SK-N-SH (cell line): ENCODE results near the gene NOTCH4. TPM values are rescaled to one million over a fixed set of nuclear protein-coding genes. Genes with fewer than 3 reads are reported as not detected.

Source experiments
- CTCF ChIA-PET: fragments of 300-600, 350-600 bp; formaldehyde crosslinking; extraction: SDS; loops from one replicate; lab custom pipeline; 2021; lab: Yijun Ruan, JAX
- POLR2A ChIA-PET: fragments of 350-600 bp; sonication (Branson Sonifier 250); formaldehyde crosslinking; extraction: SDS; loops from one replicate; lab custom pipeline; 2020; ENCODE audit warnings: antibody characterized with exemption, inconsistent platforms; lab: Yijun Ruan, JAX
- DNase-seq: peaks from one replicate; pipeline ENCODE4 v3.0.0; 2012
- H2AFZ ChIP-seq: fragments of 200-600 bp; sonication (generic); 2 replicates; pipeline ENCODE4 v1.8.1; 2016; ENCODE audit warnings: antibody characterized with exemption, mild to moderate bottlenecking, low read depth
- H3F3A ChIP-seq: fragments of 200-600 bp; sonication (generic); replicated peaks from 2 replicates; pipeline ENCODE3; 2016; ENCODE audit warnings: antibody characterized with exemption, mild to moderate bottlenecking; ENCODE audit not compliant: insufficient read depth
- H3K27ac ChIP-seq, 2 experiments: fragments of 200-500 bp in 1 of 2; fragments of 200-600 bp in 1 of 2; sonication (Bioruptor generic) in 1 of 2; sonication (generic), shearing (Covaris generic) in 1 of 2; 2 replicates each; pipeline versions ENCODE4 v1.5.1 to v1.6.1; 2014 to 2016; ENCODE audit warnings: low read depth in 2 of 2, inconsistent platforms in 1 of 2, low read length in 1 of 2, mild to moderate bottlenecking in 1 of 2, mixed read lengths in 1 of 2
- H3K27me3 ChIP-seq: fragments of 200-600 bp; sonication (generic), shearing (Covaris generic); 2 replicates; pipeline ENCODE4 v1.6.1; 2016; ENCODE audit warnings: mixed run types; ENCODE audit not compliant: insufficient read depth
- H3K36me3 ChIP-seq, 2 experiments: fragments of 200-500 bp in 1 of 2; fragments of 200-600 bp in 1 of 2; sonication (Bioruptor generic) in 1 of 2; sonication (generic) in 1 of 2; replicated peaks in 1 of 2; 2 replicates each; pipeline versions ENCODE3 to v1.5.1; 2014 to 2016; ENCODE audit warnings: low read length in 1 of 2, mild to moderate bottlenecking in 1 of 2; ENCODE audit not compliant: insufficient read depth in 2 of 2, control insufficient read depth in 1 of 2
- H3K4me1 ChIP-seq, 2 experiments: fragments of 200-500 bp in 1 of 2; fragments of 200-600 bp in 1 of 2; sonication (Bioruptor generic) in 1 of 2; sonication (generic), shearing (Covaris generic) in 1 of 2; 2 replicates each; pipeline versions ENCODE4 v1.5.1 to v1.6.1; 2014 to 2016; ENCODE audit warnings: low read depth in 1 of 2, low read length in 1 of 2, mixed run types in 1 of 2; ENCODE audit not compliant: insufficient read depth in 2 of 2, control insufficient read depth in 1 of 2
- H3K4me2 ChIP-seq: fragments of 200-600 bp; sonication (generic), shearing (Covaris generic); 2 replicates; pipeline ENCODE4 v1.6.1; 2017; ENCODE audit warnings: mixed run types
- H3K4me3 ChIP-seq, 2 experiments: fragments of 200-500 bp in 1 of 2; fragments of 200-600 bp in 1 of 2; sonication (Bioruptor generic) in 1 of 2; sonication (generic), shearing (Covaris generic) in 1 of 2; 2 replicates each; pipeline versions ENCODE4 v1.5.1 to v1.8.1; 2014 to 2016; ENCODE audit warnings: low read depth in 2 of 2, inconsistent platforms in 1 of 2, low read length in 1 of 2, mild to moderate bottlenecking in 1 of 2, mixed read lengths in 1 of 2, moderate library complexity in 1 of 2
- H3K79me2 ChIP-seq: fragments of 200-600 bp; sonication (generic); 2 replicates; pipeline ENCODE4 v1.8.1; 2017; ENCODE audit warnings: mild to moderate bottlenecking; ENCODE audit not compliant: insufficient read depth
- H3K9ac ChIP-seq: fragments of 200-600 bp; sonication (generic); 2 replicates; pipeline ENCODE4 v1.6.1; 2017; ENCODE audit warnings: mixed run types
- H3K9me2 ChIP-seq: fragments of 200-600 bp; sonication (generic); 2 replicates; pipeline ENCODE4 v1.6.1; 2017; ENCODE audit warnings: mixed run types
- H3K9me3 ChIP-seq: fragments of 200-600 bp; sonication (generic); 2 replicates; pipeline ENCODE4 v1.6.1; 2017; ENCODE audit warnings: mixed run types, mild to moderate bottlenecking, moderate library complexity
- H4K20me1 ChIP-seq: fragments of 200-600 bp; sonication (generic); 2 replicates; pipeline ENCODE4 v1.6.1; 2017; ENCODE audit warnings: mild to moderate bottlenecking, mixed run types; ENCODE audit not compliant: insufficient read depth
- CHD2 ChIP-seq: fragments of 150-350 bp; IDR thresholded peaks from 2 replicates; pipeline ENCODE4 v1.6.1; 2018; ENCODE audit warnings: low read length; ENCODE audit not compliant: partially characterized antibody
- CTCF ChIP-seq: fragments of 200-600 bp; sonication (generic); IDR thresholded peaks from 2 replicates; pipeline ENCODE4 v1.6.1; 2017; ENCODE audit warnings: antibody characterized with exemption, mild to moderate bottlenecking, moderate library complexity
- ELF1 ChIP-seq: IDR thresholded peaks from 2 replicates; pipeline ENCODE4 v1.4.0; 2012
- EZH2phosphoT487 ChIP-seq: fragments of 200-600 bp; sonication (generic); IDR thresholded peaks from 2 replicates; pipeline ENCODE4 v1.6.1; 2017; ENCODE audit warnings: low read depth, mixed run types, mild to moderate bottlenecking, antibody characterized with exemption, moderate library complexity, borderline replicate concordance
- FOSL2 ChIP-seq: IDR thresholded peaks from 2 replicates; pipeline ENCODE4 v1.4.0; 2012; ENCODE audit warnings: low read depth, mild to moderate bottlenecking, moderate library complexity, borderline replicate concordance
- FOXM1 ChIP-seq: IDR thresholded peaks from 2 replicates; pipeline ENCODE4 v1.4.0; 2012; ENCODE audit warnings: low read depth, mild to moderate bottlenecking
- GABPA ChIP-seq: IDR thresholded peaks from 2 replicates; pipeline ENCODE4 v1.4.0; 2012; ENCODE audit warnings: low read depth, mild to moderate bottlenecking
- GATA2 ChIP-seq: sonication (generic); formaldehyde crosslinking; IDR thresholded peaks from 2 replicates; pipeline ENCODE4 v1.5.0; 2020; ENCODE audit warnings: mild to moderate bottlenecking, missing genetic modification reagents
- MXI1 ChIP-seq: IDR thresholded peaks from 2 replicates; pipeline ENCODE4 v1.6.1; 2012; ENCODE audit warnings: mild to moderate bottlenecking, low read depth, low read length, improper control_type of control experiment
- PBX3 ChIP-seq: IDR thresholded peaks from 2 replicates; pipeline ENCODE4; 2012
- POLR2AphosphoS5 ChIP-seq: IDR thresholded peaks from 2 replicates; pipeline ENCODE4 v1.6.1; 2012; ENCODE audit warnings: low read depth, low read length
- RAD21 ChIP-seq: IDR thresholded peaks from 2 replicates; pipeline ENCODE4 v1.6.1; 2012; ENCODE audit warnings: mild to moderate bottlenecking, low read length
- RXRA ChIP-seq: IDR thresholded peaks from 2 replicates; pipeline ENCODE4 v1.4.0; 2012; ENCODE audit warnings: low read depth, mild to moderate bottlenecking, borderline replicate concordance
- SMC3 ChIP-seq: IDR thresholded peaks from 2 replicates; pipeline ENCODE4 v1.6.1; 2012; ENCODE audit warnings: low read depth, low read length, improper control_type of control experiment
- TAF1 ChIP-seq: IDR thresholded peaks from 2 replicates; pipeline ENCODE4 v1.6.1; 2012; ENCODE audit warnings: low read depth, mild to moderate bottlenecking, low read length, moderate library complexity, borderline replicate concordance
- YY1 ChIP-seq: IDR thresholded peaks from 2 replicates; pipeline ENCODE4 v1.4.0; 2012; ENCODE audit warnings: low read depth, mild to moderate bottlenecking
- WGBS: methylation state at CpG from one replicate; pipeline ENCODE4 v1.1.6; 2017; ENCODE audit warnings: low lambda C conversion rate; 5-methylcytosine and 5-hydroxymethylcytosine counted together
- polyA plus RNA-seq, 3 experiments: library from polyadenylated mRNA; depleted of rRNA; stranded (reverse); fragments of >200 nt; gene quantifications; 2 replicates each; pipeline ENCODE4 v1.2.3, GENCODE V29; 2012
- TF ChIP-seq, protein P1 (sequence below): fragments of 150-350 bp; IDR thresholded peaks from 2 replicates; pipeline ENCODE4 v1.6.1; 2017; ENCODE audit warnings: antibody characterized with exemption, low read length, low read depth, borderline replicate concordance
- TF ChIP-seq, protein P2 (sequence below): IDR thresholded peaks from 2 replicates; pipeline ENCODE4 v1.6.1; 2012; ENCODE audit warnings: mild to moderate bottlenecking, low read depth, low read length, moderate library complexity
- TF ChIP-seq, protein P3 (sequence below): IDR thresholded peaks from 2 replicates; pipeline ENCODE4 v1.4.0; 2012; ENCODE audit warnings: low read depth
- TF ChIP-seq, protein P4 (sequence below): IDR thresholded peaks from 2 replicates; pipeline ENCODE4 v1.4.0; 2012; ENCODE audit warnings: low read depth, borderline replicate concordance

Gene NOTCH4
- polyA plus RNA-seq, 1 of the 3 experiments (the other 2 are of a cell fraction), result 2.5 TPM

- Histone ChIP-seq H3K9me2 (no peaks in the 10 kb centered on the region), H3K9me3 (no peaks in the 10 kb centered on the region), H3F3A (no peaks in the 10 kb centered on the region), H3K4me2 (no peak overlapping the region), H3K9ac (no peak overlapping the region), H3K27me3 (peaks cover 87% of the 10 kb centered on the region), H3K36me3 (no peaks in the 10 kb centered on the region), H3K4me1 (no peaks in the 10 kb centered on the region), H3K79me2 (no peaks in the 10 kb centered on the region), H2AFZ (no peak overlapping the region), H4K20me1 (no peaks in the 10 kb centered on the region), H3K4me3 (no peak overlapping the region), H3K27ac (no peak overlapping the region)
- whole genome bisulfite sequencing, result 5% methylated on average over 4 of the region's 7 CpGs
- TF ChIP-seq GATA2 (CRISPR knock-in tag), result no peak
- TF ChIP-seq TAF1, result no peak
- TF ChIP-seq, protein P1, sequence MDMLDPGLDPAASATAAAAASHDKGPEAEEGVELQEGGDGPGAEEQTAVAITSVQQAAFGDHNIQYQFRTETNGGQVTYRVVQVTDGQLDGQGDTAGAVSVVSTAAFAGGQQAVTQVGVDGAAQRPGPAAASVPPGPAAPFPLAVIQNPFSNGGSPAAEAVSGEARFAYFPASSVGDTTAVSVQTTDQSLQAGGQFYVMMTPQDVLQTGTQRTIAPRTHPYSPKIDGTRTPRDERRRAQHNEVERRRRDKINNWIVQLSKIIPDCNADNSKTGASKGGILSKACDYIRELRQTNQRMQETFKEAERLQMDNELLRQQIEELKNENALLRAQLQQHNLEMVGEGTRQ, result no peak
- TF ChIP-seq CHD2, result no peak
- no peak for TF ChIP-seq RXRA
- TF ChIP-seq YY1, result no peak
- TF ChIP-seq FOSL2, result no peak
- no peak for TF ChIP-seq PBX3
- no peak for TF ChIP-seq ELF1
- no peak for TF ChIP-seq RAD21
- no peak for TF ChIP-seq SMC3
- TF ChIP-seq EZH2phosphoT487, result no peak
- TF ChIP-seq GABPA, result no peak
- no peak for TF ChIP-seq CTCF
- TF ChIP-seq, protein P2, sequence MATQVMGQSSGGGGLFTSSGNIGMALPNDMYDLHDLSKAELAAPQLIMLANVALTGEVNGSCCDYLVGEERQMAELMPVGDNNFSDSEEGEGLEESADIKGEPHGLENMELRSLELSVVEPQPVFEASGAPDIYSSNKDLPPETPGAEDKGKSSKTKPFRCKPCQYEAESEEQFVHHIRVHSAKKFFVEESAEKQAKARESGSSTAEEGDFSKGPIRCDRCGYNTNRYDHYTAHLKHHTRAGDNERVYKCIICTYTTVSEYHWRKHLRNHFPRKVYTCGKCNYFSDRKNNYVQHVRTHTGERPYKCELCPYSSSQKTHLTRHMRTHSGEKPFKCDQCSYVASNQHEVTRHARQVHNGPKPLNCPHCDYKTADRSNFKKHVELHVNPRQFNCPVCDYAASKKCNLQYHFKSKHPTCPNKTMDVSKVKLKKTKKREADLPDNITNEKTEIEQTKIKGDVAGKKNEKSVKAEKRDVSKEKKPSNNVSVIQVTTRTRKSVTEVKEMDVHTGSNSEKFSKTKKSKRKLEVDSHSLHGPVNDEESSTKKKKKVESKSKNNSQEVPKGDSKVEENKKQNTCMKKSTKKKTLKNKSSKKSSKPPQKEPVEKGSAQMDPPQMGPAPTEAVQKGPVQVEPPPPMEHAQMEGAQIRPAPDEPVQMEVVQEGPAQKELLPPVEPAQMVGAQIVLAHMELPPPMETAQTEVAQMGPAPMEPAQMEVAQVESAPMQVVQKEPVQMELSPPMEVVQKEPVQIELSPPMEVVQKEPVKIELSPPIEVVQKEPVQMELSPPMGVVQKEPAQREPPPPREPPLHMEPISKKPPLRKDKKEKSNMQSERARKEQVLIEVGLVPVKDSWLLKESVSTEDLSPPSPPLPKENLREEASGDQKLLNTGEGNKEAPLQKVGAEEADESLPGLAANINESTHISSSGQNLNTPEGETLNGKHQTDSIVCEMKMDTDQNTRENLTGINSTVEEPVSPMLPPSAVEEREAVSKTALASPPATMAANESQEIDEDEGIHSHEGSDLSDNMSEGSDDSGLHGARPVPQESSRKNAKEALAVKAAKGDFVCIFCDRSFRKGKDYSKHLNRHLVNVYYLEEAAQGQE, result no peak
- TF ChIP-seq, protein P3, sequence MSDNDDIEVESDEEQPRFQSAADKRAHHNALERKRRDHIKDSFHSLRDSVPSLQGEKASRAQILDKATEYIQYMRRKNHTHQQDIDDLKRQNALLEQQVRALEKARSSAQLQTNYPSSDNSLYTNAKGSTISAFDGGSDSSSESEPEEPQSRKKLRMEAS, result no peak
- TF ChIP-seq MXI1, result no peak
- no peak for TF ChIP-seq FOXM1
- TF ChIP-seq, protein P4, sequence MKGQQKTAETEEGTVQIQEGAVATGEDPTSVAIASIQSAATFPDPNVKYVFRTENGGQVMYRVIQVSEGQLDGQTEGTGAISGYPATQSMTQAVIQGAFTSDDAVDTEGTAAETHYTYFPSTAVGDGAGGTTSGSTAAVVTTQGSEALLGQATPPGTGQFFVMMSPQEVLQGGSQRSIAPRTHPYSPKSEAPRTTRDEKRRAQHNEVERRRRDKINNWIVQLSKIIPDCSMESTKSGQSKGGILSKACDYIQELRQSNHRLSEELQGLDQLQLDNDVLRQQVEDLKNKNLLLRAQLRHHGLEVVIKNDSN, result no peak
- no peak for TF ChIP-seq POLR2AphosphoS5
- ChIA-PET CTCF (no interaction called here), POLR2A (no interaction called here)
- DNase-seq, result no peak
Measured at GRCh38 chr6:32218167-32218566, 5.7 kb downstream of the NOTCH4 start.
